Activated T-cell treated with anti-CD3 and anti-CD28 coated beads, Interleukin-2, amount 50 U/mL, for 24 hours (primary cell): Measurements from ENCODE around the gene EN2.
A peak's percentile ranks its signal among the peaks of the same experiment; 100 is the strongest.

Source experiments
- DNase-seq: peaks from one replicate; pipeline ENCODE4 v3.0.0-alpha.2; 2020
- H3K27ac Mint-ChIP-seq: 2 replicates; pipeline ENCODE4 v1.8.0; 2020; ENCODE audit warnings: mild to moderate bottlenecking, mixed read lengths
- H3K27me3 Mint-ChIP-seq: 2 replicates; pipeline ENCODE4 v1.8.0; 2020; ENCODE audit warnings: mixed read lengths
- H3K36me3 Mint-ChIP-seq: 2 replicates; pipeline ENCODE4 v1.8.0; 2020; ENCODE audit warnings: low read depth, mixed read lengths
- H3K4me1 Mint-ChIP-seq: 2 replicates; pipeline ENCODE4 v1.8.0; 2020; ENCODE audit warnings: low read depth, mixed read lengths
- H3K4me3 Mint-ChIP-seq: 2 replicates; pipeline ENCODE4 v1.8.0; 2020; ENCODE audit warnings: mild to moderate bottlenecking, moderate library complexity, mixed read lengths
- H3K9me3 Mint-ChIP-seq: 2 replicates; pipeline ENCODE4 v1.8.0; 2020; ENCODE audit warnings: mixed read lengths

Gene EN2

DNA sequence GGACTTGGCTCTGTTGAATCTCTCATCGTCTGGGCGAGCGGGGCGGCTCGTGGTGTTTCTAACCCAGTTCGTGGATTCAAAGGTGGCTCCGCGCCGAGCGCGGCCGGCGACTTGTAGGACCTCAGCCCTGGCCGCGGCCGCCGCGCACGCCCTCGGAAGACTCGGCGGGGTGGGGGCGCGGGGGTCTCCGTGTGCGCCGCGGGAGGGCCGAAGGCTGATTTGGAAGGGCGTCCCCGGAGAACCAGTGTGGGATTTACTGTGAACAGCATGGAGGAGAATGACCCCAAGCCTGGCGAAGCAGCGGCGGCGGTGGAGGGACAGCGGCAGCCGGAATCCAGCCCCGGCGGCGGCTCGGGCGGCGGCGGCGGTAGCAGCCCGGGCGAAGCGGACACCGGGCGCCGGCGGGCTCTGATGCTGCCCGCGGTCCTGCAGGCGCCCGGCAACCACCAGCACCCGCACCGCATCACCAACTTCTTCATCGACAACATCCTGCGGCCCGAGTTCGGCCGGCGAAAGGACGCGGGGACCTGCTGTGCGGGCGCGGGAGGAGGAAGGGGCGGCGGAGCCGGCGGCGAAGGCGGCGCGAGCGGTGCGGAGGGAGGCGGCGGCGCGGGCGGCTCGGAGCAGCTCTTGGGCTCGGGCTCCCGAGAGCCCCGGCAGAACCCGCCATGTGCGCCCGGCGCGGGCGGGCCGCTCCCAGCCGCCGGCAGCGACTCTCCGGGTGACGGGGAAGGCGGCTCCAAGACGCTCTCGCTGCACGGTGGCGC is at the start of gene EN2:
Gene EN2, plus strand, starts transcription at position 19 of the 767 bp plus-strand sequence. Its CDS starts 249 bp downstream, at position 268.
- H3K4me1 Mint-ChIP-seq: peaks cover 25% of the 10 kb centered on the region
- DNase-seq: peak; percentile 51
- H3K36me3 Mint-ChIP-seq: no peaks in the 10 kb centered on the region
- peaks cover 85% of the 10 kb centered on the region for H3K27me3 Mint-ChIP-seq
- peak within 1 kb of the TSS; percentile 68 for H3K27ac Mint-ChIP-seq
- peak within 1 kb of the TSS; percentile 61 for H3K4me3 Mint-ChIP-seq
- no peaks in the 10 kb centered on the region for H3K9me3 Mint-ChIP-seq

DNA sequence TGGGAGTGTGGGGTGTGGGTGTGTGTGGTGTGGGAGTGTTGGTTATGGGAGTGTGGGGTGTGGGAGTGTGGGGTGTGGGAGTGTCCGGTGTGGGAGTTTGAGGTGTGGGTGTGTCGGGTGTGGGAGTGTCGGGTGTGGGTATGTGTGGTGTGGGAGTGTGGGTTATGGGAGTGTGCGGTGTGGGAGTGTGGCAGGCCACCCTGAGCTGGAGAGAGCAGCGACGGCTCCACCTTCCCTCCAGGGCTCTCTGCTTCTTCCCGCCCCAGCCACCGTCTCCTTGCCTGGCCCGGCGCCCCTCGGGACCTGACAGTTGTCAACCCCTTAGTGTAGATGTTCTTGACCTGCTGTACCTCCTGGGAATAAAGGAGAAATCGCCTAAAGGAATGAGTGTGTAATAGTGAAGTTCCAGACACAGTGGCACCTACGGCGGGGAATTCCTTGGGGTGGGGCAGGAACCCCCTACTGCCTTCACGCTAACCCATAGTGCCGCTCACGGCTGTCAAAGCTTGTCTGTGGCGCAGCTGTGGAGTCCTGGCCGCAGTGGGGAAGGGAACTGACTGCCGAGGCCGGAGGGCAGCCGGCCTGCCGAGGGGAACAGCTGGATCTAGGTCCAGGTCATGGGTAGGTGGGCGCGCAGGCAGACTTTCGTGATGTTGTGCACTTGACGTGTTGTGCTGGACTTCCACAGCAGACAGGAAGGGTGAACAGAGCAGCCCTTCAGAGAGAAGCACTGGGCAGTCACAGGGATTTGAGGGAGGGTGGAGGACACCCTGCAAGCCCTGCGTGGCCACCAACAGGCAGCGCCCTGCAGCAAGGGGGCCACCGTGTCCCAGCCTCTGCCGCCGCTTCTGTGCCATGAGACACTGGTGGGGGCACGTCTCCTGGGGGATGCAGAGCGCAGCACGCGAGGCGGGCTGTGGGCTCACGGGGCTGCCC is 49.0 kb upstream of the EN2 start:
- no peak overlapping the region for H3K4me3 Mint-ChIP-seq
- H3K27me3 Mint-ChIP-seq: peaks cover 66% of the 10 kb centered on the region
- H3K27ac Mint-ChIP-seq: peak overlapping the region; percentile 59
- no peaks in the 10 kb centered on the region for H3K9me3 Mint-ChIP-seq
- peaks cover 10% of the 10 kb centered on the region for H3K4me1 Mint-ChIP-seq
- DNase-seq: no peak
- no peaks in the 10 kb centered on the region for H3K36me3 Mint-ChIP-seq

DNA sequence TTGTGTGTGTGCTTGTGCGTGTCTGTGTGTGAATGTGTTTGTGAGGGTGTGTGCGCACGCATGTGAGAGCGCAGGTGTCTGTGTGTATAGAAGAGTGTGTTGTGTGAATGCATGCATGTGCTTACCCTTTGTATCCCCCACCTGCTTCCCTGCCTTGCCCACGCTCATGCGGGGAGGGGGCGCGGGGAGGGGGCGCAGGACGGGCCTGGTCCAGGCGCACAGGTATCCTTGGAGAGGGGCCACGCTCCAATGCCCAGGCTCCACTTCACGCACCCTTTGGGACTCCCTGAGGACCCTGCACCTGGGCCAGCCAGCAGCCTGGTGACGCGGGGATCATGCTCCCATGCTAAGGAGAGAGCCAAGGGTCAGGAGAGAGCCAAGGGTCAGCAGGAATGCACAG is 47.9 kb upstream of the EN2 start:
- DNase-seq: no peak
- peaks cover 59% of the 10 kb centered on the region for H3K27me3 Mint-ChIP-seq
- H3K36me3 Mint-ChIP-seq: no peaks in the 10 kb centered on the region
- H3K27ac Mint-ChIP-seq: no peak overlapping the region
- H3K9me3 Mint-ChIP-seq: no peaks in the 10 kb centered on the region
- H3K4me1 Mint-ChIP-seq: peaks cover 10% of the 10 kb centered on the region
- H3K4me3 Mint-ChIP-seq: no peak overlapping the region

DNA sequence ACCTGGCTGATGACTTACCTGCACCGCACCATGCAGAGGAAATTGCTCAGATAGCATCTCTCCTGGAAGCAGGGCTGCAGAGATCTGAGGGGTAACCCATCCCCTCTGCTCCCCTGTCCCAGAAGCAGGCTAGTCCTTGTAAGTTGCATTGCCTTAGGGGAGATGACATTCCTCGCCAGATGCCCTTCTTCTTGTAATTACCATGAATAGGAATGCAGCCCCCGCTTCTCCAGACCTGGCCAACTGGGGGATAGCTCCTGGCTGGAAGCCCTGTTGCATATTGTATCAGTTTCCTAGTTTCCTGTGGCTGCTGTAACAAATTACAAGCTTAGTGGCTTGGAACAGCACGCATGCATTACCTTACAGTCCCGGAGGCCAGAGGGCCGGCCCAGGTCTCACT is 47.5 kb upstream of the EN2 start:
- no peak overlapping the region for H3K4me3 Mint-ChIP-seq

DNA sequence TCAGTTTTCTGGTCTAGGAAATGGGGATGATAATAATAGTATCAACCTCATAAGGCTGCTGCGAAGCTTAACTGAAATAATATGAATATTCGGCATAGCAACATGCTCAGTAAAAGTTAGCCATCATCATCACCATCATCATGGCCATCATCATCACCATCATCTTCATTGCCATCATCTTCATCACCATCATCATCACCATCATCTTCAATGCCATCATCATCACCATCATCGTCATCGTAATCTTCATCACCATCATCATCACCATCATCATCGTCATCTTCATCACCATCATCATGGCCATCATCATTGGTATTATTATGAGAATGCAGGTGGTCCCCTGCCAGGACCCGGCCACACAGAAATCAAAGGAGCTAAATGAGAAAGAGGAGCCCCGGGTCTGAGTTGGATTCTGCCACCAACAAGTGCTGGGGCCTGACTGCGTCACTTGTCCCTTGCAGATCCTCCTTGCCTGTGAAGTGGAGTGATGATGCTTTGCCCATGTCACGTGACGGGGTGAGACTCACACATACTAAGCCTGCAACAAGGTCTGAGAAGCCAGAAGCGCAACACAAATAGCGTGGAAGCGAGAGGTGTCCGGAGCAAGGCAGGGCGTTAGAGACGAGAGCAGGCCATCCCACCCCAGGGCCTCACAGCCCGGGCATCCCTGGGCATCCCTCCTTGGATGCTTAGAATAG is 46.1 kb upstream of the EN2 start:
- Mint-ChIP-seq H3K4me3 (no peak overlapping the region), H3K4me1 (peaks cover 5% of the 10 kb centered on the region), H3K27ac (no peak overlapping the region), H3K27me3 (peaks cover 41% of the 10 kb centered on the region), H3K36me3 (no peaks in the 10 kb centered on the region), H3K9me3 (no peaks in the 10 kb centered on the region)
- no peak for DNase-seq

More for the DNA sequence above, 47.5 kb upstream of the EN2 start:
- H3K27me3 Mint-ChIP-seq: peaks cover 54% of the 10 kb centered on the region
- H3K4me1 Mint-ChIP-seq: peaks cover 10% of the 10 kb centered on the region
- no peak for DNase-seq
- H3K36me3 Mint-ChIP-seq: no peaks in the 10 kb centered on the region
- no peak overlapping the region for H3K27ac Mint-ChIP-seq
- no peaks in the 10 kb centered on the region for H3K9me3 Mint-ChIP-seq

DNA sequence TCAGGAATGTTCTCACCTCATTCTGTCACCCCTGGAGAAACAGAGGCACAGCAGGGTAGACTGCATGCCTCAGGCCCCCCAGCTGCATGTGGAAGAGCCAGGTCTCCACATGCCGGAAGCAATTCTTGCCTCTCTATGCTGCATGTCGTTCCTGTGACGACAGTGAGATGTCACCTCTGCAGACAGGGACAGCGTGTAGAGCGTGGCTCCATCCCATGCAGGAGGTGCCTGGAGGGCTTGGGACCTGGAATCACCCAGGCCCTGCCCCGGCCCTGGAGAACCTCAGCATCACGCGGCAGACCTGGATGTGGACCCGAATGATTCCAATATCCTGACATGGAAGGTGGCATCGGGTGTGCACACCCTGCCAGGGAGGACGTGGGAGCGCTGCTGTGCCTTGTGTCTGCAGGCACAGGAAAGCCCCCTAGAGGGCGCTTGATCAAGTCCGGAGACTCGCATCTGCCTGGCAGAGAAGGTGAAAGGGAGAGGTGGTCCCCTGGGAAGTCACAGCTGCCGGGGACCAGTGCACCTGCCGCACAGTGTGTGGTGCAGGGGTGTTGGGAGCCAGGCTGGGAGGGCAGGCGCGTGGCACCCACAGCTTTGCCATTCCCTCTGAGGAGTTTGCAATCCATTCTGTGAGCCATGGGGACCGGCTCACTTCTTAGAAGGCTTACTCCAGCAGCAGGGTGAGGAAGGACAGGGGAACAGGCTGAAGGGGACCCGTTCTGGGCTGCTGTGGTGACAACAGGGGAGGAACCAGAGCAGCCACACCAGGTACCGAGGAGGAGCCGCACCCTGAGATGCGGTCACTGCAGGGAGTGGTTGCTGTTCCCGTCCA is 45.3 kb upstream of the EN2 start:
- Mint-ChIP-seq H3K27ac (no peak overlapping the region), H3K36me3 (no peaks in the 10 kb centered on the region), H3K4me1 (peaks cover 5% of the 10 kb centered on the region), H3K27me3 (peaks cover 41% of the 10 kb centered on the region), H3K9me3 (no peaks in the 10 kb centered on the region), H3K4me3 (no peak overlapping the region)
- peak; percentile 63 for DNase-seq

DNA sequence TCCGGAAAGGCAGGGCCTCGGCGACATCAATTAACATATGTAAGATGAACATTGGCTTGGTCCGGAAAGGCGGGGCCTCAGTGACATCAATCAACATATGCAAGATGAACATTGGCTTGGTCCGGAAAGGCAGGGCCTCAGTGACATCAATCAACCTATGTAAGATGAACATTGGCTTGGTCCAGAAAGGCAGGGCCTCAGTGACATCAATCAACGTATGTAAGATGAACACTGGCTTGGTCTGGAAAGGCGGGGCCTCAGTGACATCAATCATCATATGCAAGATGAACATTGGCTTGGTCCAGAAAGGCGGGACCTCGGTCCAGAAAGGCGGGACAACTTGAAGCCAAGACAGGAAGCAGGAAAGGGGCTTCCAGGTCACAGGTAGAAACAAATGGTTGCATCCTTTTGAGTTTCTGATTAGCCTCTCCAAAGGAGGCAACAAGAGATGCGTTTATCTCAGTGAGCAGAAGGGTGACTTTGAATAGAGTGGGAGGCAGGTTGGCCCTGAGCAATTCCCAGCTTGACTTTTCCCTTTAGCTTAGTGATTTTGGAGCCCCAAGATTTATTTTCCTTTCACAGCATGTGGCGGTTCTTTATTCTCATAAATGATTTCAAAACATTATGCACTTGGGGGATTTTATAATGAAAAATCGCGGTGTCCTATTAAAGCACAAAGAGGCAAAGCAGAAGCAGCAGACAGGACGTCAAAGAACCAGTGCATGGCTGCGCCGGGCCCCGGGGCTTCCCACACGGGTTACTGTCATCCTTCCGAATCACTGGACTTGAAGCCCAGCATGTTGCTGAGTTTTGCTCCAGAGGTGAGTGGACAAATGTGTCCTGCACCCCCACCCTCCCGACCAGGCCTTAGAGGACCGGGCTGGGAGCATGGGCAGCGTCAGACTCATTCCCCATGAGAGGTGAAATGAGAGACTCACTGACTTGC is 43.1 kb upstream of the EN2 start:
- no peak for DNase-seq
- no peaks in the 10 kb centered on the region for H3K36me3 Mint-ChIP-seq
- peaks cover 44% of the 10 kb centered on the region for H3K27me3 Mint-ChIP-seq
- no peak overlapping the region for H3K27ac Mint-ChIP-seq
- no peak overlapping the region for H3K4me3 Mint-ChIP-seq
- H3K4me1 Mint-ChIP-seq: peaks cover 1% of the 10 kb centered on the region
- no peaks in the 10 kb centered on the region for H3K9me3 Mint-ChIP-seq

DNA sequence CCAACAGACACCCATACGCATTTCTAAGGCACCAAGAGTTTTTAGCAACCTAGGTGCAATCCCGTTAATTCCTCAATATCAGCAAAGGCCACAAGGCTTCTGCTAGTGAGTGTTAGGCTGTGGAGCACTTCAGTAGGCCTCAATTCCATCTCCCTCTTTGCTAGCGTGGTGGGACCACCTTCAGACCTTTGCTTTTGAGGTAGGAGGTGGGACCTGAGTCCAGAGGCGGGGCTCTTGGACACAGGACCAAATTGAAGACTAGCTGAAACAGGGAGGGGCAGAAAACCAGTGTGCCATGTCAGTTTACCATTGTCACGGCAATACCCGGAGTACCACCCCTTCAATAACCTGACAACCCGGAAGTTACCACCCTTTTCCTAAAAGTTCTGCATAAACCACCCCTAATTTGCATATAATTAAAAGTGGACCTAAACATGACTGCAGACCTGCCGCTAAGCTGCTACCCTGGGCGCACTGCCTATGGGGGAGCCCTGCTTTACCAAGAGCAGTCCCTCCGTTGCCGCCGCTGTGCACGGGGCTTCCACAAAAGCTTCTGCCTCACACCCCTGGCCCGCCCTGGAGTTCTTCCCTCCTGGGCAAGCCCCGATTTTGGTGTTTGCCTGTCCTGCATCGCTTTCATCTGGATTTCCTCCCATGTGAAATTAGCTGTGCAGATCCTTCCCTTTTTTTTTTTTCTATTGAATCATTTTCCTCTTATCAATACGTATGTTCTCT is 41.1 kb upstream of the EN2 start:
- Mint-ChIP-seq H3K27me3 (peaks cover 28% of the 10 kb centered on the region), H3K9me3 (no peaks in the 10 kb centered on the region), H3K27ac (no peak overlapping the region), H3K4me3 (no peak overlapping the region), H3K4me1 (peaks cover 1% of the 10 kb centered on the region), H3K36me3 (no peaks in the 10 kb centered on the region)
- DNase-seq: no peak

DNA sequence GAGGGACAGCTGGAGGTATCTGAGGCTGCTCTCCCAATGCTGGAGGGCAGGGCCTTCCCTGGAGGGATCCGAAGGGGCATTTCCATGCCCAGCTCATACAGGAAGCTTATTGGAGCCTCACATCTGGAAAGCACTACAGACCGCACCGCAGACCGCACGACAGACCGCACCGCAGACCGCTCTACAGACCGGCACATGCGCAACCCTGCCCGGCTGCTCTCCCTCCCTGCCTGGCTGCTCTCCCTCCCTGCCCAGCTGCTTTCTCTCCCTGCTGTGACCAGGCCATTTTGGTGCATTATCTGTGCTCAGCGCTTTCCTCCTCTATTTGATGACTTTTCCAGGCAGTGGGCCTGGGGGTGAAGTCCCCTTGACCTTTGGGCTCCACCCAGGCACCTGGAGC is 39.6 kb upstream of the EN2 start:
- no peak for DNase-seq
- Mint-ChIP-seq H3K27me3 (peaks cover 15% of the 10 kb centered on the region), H3K27ac (no peak overlapping the region), H3K36me3 (no peaks in the 10 kb centered on the region), H3K4me3 (no peak overlapping the region), H3K4me1 (no peaks in the 10 kb centered on the region), H3K9me3 (no peaks in the 10 kb centered on the region)

DNA sequence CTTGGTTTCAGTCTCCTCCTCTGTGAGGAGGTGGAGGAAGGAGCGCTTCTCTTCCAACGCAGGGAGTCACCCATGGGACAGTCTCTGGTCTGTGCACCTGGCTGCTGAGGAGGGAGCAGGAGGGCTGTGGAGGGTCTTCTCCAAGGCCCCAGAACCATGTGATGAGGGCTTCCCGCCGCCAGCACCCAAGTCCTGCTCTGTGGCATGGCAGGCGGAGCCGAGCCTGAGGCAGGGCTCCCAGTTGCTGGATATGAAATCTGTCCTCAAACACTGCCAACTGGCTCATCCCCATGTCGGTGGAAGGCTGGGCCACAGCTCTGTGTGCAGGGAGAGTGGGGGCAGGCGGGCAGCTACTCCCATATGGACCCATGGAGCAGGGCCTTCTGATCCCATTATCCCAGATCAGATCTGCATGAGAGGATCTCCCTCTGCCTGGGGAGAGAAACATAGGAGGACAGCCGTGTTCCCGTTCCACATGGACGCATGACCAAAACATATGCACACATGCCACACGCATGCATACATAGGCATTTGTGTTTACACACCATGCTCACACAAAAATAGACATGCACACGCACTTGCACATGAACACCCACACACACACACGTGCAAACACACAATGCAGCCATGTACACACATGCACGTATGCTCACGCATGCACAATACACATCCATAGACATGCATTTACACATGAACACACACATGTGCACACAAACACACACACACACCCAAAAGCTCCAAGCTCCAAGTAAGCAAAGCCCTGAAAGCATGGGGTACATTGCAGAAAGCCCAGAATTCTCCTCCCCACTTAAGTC is 38.8 kb upstream of the EN2 start:
- Mint-ChIP-seq H3K4me3 (no peak overlapping the region), H3K4me1 (no peaks in the 10 kb centered on the region), H3K9me3 (no peaks in the 10 kb centered on the region), H3K27ac (no peak overlapping the region), H3K27me3 (peaks cover 19% of the 10 kb centered on the region), H3K36me3 (no peaks in the 10 kb centered on the region)
- DNase-seq: no peak

DNA sequence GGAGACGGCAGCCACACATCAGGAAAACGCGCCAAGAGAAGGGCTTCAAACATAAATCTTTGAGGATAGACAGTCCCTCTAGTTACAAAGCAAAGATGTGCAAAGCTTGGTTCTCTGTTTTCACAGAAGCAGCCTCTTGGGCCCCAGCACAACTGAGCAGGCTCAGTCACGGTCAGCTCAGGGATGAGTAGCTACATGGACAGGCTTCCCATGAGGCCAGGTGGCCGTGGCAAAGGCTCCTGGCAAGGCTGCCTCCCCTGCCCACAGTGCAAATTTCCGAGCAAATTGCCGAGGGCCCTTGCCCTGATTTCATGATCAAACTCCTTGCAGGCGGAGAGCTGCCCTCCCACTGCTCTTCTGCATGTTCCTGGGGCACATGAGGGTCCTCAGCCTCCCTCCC is 37.8 kb upstream of the EN2 start:
- no peak overlapping the region for H3K4me3 Mint-ChIP-seq
- no peak overlapping the region for H3K27ac Mint-ChIP-seq
- H3K4me1 Mint-ChIP-seq: no peaks in the 10 kb centered on the region
- no peaks in the 10 kb centered on the region for H3K36me3 Mint-ChIP-seq
- H3K27me3 Mint-ChIP-seq: peaks cover 27% of the 10 kb centered on the region
- no peaks in the 10 kb centered on the region for H3K9me3 Mint-ChIP-seq
- DNase-seq: no peak

DNA sequence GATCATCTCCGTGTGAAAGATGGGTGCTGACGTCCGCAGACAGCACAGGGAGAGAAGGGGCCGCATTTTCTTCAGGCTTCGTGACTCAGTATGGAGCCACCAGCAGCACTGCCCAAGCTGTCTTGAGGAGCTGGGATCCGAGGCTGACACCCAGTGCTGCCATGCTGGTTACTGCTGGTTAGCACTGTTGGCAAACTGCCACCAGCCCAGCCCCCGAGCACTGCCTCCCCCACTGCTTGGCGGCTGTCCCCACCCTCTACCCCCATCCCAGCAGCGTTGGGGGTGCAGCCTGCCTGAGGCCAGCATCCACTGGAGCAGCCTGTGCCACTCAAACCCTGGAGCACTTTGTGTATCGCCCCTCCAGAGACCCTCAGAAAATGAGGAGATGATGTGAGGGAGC is 35.8 kb upstream of the EN2 start:
- Mint-ChIP-seq H3K36me3 (no peaks in the 10 kb centered on the region), H3K9me3 (no peaks in the 10 kb centered on the region), H3K4me3 (no peak overlapping the region), H3K27me3 (peaks cover 32% of the 10 kb centered on the region), H3K27ac (no peak overlapping the region), H3K4me1 (no peaks in the 10 kb centered on the region)
- no peak for DNase-seq
